GM13976 (cell line): ENCODE results near the gene IQCE.

Experiments
- DNase-seq: peaks from one replicate; pipeline ENCODE4 v3.0.0; 2012; ENCODE audit warnings: low spot score
- CTCF ChIP-seq: IDR thresholded peaks from 2 replicates; pipeline ENCODE4 v1.5.1; 2012; ENCODE audit warnings: borderline replicate concordance, mild to moderate bottlenecking; ENCODE audit not compliant: insufficient read depth; ENCODE audit errors: extremely low read depth, missing control alignments, control extremely low read depth
- in situ Hi-C: fragments of 300-500 bp; cut with MboI; formaldehyde crosslinking; loops from one replicate; pipeline ENCODE4 v1.12.0; 2022; ENCODE audit warnings: low sequenced_read_pairs, mixed read lengths, inconsistent platforms; ENCODE audit not compliant: unreplicated experiment

Gene IQCE

GRCh38 chr7:2539031-2539911, 19.5 kb upstream of the IQCE start:
- no peak for DNase-seq
- in situ Hi-C loops, result no loop called here
- TF ChIP-seq CTCF, result no peak

- no peak for TF ChIP-seq CTCF
- in situ Hi-C loops, result no loop called here
Measured at GRCh38 chr7:2540133-2540532, 18.6 kb upstream of the IQCE start.

GRCh38 chr7:2540641-2541051, 18.1 kb upstream of the IQCE start:
- TF ChIP-seq CTCF, result no peak
- no peak for DNase-seq
- in situ Hi-C loops, result no loop called here

More at GRCh38 chr7:2540133-2540532, 18.6 kb upstream of the IQCE start:
- no peak for DNase-seq

GRCh38 chr7:2541291-2542010, 17.3 kb upstream of the IQCE start:
- in situ Hi-C loops, result no loop called here
- no peak for TF ChIP-seq CTCF
- no peak for DNase-seq

GRCh38 chr7:2542011-2542915, 16.5 kb upstream of the IQCE start:
- DNase-seq, result no peak
- in situ Hi-C loops, result no loop called here
- no peak for TF ChIP-seq CTCF
